Rectal smooth muscle tissue (tissue), 1 donor: Measurements from ENCODE around the gene CRYL1.
"Not testable (repeated sequence)": the region's sequence is repeated elsewhere in the genome, so short reads cannot be mapped to it uniquely, and the experiment has no call there.

Source experiments
- H3K27ac ChIP-seq: one replicate; pipeline ENCODE4 v1.7.0; 2013; ENCODE audit warnings: low read depth, low read length, inconsistent platforms
- H3K27me3 ChIP-seq: one replicate; pipeline ENCODE4 v1.7.0; 2013; ENCODE audit warnings: low read length; ENCODE audit not compliant: control insufficient read depth, insufficient read depth
- H3K36me3 ChIP-seq: one replicate; pipeline ENCODE4 v1.7.0; 2013; ENCODE audit warnings: low read length; ENCODE audit not compliant: control insufficient read depth, insufficient read depth
- H3K4me1 ChIP-seq: one replicate; pipeline ENCODE4 v1.7.0; 2013; ENCODE audit warnings: low read length; ENCODE audit not compliant: control insufficient read depth, insufficient read depth
- H3K4me3 ChIP-seq: one replicate; pipeline ENCODE4 v1.7.0; 2013; ENCODE audit warnings: low read length
- H3K9ac ChIP-seq: one replicate; pipeline ENCODE4 v1.7.0; 2013; ENCODE audit warnings: low read length

The CRYL1 gene

DNA sequence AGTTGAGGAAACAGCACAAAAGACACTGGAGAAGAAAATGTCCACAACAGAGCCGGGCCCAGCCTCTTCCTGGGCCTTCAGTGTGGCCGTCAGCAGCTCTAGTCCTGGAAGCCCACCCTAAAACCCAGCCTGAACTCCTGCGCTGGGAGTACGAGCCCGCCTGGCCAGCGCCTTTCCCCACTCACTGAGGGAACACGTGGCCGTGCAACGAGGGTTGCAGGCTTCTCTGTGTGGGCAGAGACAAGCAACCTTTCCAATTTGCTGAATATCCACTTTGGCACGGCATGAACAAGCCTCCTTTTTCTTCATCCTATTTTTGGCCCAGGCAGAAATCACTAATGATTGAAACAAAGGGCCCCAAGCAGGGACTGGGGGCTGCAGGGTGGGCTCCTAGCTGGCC lies 89.2 kb downstream of the CRYL1 start:
- H3K4me3 ChIP-seq: no peak overlapping the region
- H3K4me1 ChIP-seq: no peaks in the 10 kb centered on the region
- H3K27me3 ChIP-seq: no peaks in the 10 kb centered on the region
- no peak overlapping the region for H3K9ac ChIP-seq
- H3K27ac ChIP-seq: no peak overlapping the region
- H3K36me3 ChIP-seq: no peaks in the 10 kb centered on the region

DNA sequence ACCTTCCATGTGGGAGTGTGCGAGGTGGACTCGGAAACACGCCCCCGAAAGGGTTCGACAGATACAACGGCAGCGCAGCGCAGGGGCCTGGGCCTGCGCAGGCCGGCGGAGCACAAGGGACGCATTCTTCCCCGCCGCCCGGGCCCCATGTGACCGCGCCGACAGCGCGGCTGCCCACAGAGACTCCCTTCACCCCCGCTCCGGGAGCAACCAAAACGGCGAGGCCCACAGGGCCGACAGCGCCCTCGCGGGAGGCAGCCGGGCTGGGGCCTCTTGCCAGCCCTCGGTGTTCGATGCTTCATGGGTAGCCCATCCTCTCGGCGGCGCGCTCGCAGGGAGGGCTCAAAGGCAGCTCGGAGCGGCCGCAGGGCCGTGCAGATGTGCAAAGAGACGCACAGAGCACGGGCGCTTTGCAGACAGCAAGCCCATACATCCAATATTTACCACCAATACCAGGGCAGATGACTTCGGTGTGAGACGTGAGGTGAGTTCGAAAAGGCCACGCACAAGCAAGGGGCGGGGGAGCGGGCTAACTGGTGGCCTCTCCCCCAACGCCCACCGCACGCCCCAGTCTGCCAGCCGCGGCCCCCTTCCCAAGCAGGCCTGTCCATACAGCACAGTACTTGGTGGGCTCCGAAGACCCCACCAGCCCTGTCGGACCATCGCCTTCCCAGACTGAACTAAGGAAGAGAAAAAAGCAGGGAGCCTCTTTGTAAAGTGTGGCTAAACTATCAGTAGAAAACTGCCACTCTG lies 89.9 kb downstream of the CRYL1 start:
- H3K27ac ChIP-seq: no peak overlapping the region
- no peak overlapping the region for H3K9ac ChIP-seq

DNA sequence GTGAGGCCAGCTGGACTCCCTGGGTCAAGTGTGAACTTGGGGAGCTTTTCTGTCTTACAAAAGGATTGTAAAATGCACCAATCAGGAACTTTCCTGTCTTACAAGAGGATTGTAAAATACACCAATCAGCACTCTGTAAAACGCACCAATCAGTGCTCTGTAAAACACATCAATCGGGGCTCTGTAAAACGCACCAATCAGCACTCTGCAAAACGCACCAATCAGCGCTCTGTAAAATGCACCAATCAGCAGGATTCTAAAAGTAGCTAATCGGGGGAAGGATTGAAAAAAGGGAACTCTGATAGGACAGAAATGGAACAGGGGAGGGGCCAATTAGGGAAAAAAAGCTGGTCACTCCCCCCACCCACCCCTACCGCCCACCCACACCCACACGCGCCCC lies 91.4 kb downstream of the CRYL1 start:
- not testable (repeated sequence) for H3K9ac ChIP-seq, H3K36me3 ChIP-seq, H3K27ac ChIP-seq, H3K27me3 ChIP-seq, H3K4me1 ChIP-seq, H3K4me3 ChIP-seq

More for the DNA sequence above, 89.9 kb downstream of the CRYL1 start:
- Histone ChIP-seq H3K4me1 (no peaks in the 10 kb centered on the region), H3K27me3 (no peaks in the 10 kb centered on the region), H3K36me3 (no peaks in the 10 kb centered on the region), H3K4me3 (no peak overlapping the region)

- H3K4me1 ChIP-seq: no peaks in the 10 kb centered on the region
- no peaks in the 10 kb centered on the region for H3K27me3 ChIP-seq
- H3K36me3 ChIP-seq: peaks cover 5% of the 10 kb centered on the region
- no peak overlapping the region for H3K9ac ChIP-seq
- H3K4me3 ChIP-seq: no peak overlapping the region
- H3K27ac ChIP-seq: no peak overlapping the region
Observed at GRCh38 chr13:20431687-20432384, 93.8 kb downstream of the CRYL1 start.

- Histone ChIP-seq H3K36me3 (peaks cover 5% of the 10 kb centered on the region), H3K4me1 (no peaks in the 10 kb centered on the region), H3K9ac (no peak overlapping the region), H3K27me3 (no peaks in the 10 kb centered on the region), H3K4me3 (no peak overlapping the region), H3K27ac (no peak overlapping the region)
Observed at GRCh38 chr13:20431080-20431479, 94.6 kb downstream of the CRYL1 start.

DNA sequence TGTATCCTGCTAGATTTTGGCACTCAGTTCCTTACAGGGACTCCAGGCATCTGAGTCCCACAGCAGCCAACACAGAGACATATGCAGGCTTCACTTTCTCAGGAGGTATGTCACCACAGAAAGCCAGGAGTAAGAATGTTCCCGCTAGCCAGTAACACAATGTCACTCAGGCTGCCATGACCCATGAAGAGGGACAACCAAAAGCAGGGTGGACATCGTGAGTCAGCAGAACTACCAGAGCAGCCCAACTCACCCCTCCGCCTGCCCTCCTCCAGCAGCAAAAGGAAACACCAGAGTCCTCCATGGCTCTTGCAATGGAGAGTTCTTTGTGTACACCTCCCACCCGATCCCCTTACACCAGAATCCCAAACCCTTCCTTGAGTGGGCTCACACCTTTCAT lies 95.4 kb downstream of the CRYL1 start:
- Histone ChIP-seq H3K4me3 (no peak overlapping the region), H3K27ac (no peak overlapping the region), H3K4me1 (no peaks in the 10 kb centered on the region), H3K9ac (no peak overlapping the region), H3K27me3 (no peaks in the 10 kb centered on the region), H3K36me3 (peaks cover 5% of the 10 kb centered on the region)

- H3K4me1 ChIP-seq: no peaks in the 10 kb centered on the region
- H3K27ac ChIP-seq: no peak overlapping the region
- no peak overlapping the region for H3K9ac ChIP-seq
- no peaks in the 10 kb centered on the region for H3K27me3 ChIP-seq
- H3K36me3 ChIP-seq: peaks cover 5% of the 10 kb centered on the region
- H3K4me3 ChIP-seq: no peak overlapping the region
Observed at GRCh38 chr13:20429682-20430081, 96.0 kb downstream of the CRYL1 start.

DNA sequence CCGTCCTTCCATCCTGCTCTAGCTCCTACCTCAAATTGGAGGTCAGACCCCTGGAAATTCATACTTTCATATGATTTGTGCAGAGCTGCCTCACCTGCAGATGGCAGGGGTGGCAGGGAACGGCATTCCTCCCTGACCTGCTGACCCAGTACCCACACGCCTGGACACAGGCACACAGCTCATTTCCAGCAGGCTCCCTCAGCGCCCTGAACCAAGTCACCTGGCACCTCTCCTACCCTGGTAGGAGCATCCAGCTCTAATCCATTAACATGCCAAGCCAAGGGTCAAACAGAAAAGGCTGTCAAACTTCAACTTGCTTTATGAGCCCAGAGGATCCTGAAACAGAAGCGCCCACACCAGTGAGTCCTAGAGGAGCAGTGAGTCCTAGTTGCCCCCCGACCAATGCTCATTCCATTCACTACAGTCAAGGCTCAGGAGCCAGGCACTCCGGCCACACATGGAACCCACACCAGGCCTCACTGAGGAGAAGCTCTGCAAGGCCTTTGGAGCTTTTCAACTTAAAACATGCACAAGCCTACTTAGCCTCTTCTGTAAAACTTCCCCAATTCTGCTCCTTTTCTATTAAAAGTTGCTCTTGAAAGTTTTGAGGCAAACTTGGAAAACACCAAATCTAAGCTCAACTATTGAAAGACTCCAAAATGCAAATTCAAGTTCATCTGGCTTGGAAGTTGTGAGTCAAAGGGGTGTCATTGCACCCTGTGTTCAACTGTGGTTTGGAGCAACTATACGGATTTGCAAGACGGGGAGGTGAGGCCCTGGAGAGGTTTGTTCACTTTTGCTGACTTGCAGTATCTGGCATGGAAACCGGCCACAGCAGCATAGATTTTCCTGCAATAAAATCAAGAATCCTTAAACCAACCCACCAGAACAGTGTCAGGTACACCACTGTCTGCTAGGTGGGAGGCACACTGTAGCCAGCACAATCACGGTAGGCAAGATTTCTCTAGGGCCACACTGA lies 96.7 kb downstream of the CRYL1 start:
- peaks cover 7% of the 10 kb centered on the region for H3K36me3 ChIP-seq
- H3K27me3 ChIP-seq: no peaks in the 10 kb centered on the region
- H3K9ac ChIP-seq: no peak overlapping the region
- H3K27ac ChIP-seq: no peak overlapping the region
- H3K4me1 ChIP-seq: no peaks in the 10 kb centered on the region
- no peak overlapping the region for H3K4me3 ChIP-seq

GRCh38 chr13:20426766-20427448 lies 98.8 kb downstream of the CRYL1 start:
- Histone ChIP-seq H3K4me3 (no peak overlapping the region), H3K9ac (no peak overlapping the region), H3K27ac (no peak overlapping the region), H3K36me3 (peaks cover 7% of the 10 kb centered on the region), H3K27me3 (no peaks in the 10 kb centered on the region), H3K4me1 (no peaks in the 10 kb centered on the region)

GRCh38 chr13:20425819-20426219 lies 99.8 kb downstream of the CRYL1 start:
- no peak overlapping the region for H3K9ac ChIP-seq
- no peaks in the 10 kb centered on the region for H3K4me1 ChIP-seq
- peaks cover 7% of the 10 kb centered on the region for H3K36me3 ChIP-seq
- no peak overlapping the region for H3K4me3 ChIP-seq
- no peaks in the 10 kb centered on the region for H3K27me3 ChIP-seq
- no peak overlapping the region for H3K27ac ChIP-seq

DNA sequence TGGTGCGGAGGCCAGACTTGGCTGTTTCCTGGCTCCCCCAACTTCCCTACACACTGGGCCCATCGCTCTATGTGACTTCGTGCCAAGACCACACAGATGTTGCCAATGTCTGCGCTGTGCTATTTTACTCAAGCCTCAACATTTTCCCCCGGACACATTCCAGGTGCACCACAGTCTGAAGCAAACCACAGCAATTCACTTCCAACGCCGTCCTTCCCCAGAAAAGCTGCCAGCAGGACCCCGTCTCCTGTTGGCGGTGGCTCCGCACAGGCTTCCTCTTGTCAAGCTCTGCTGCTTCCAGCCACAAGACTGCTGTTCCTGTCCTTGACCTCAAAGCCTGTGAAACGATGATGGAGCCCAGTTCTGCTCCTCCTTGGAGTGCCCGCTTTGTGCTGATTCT lies 100.7 kb downstream of the CRYL1 start:
- Histone ChIP-seq H3K36me3 (peaks cover 3% of the 10 kb centered on the region), H3K4me1 (no peaks in the 10 kb centered on the region), H3K9ac (no peak overlapping the region), H3K4me3 (no peak overlapping the region), H3K27me3 (no peaks in the 10 kb centered on the region), H3K27ac (no peak overlapping the region)

- no peaks in the 10 kb centered on the region for H3K27me3 ChIP-seq
- H3K9ac ChIP-seq: no peak overlapping the region
- H3K27ac ChIP-seq: no peak overlapping the region
- peaks cover 3% of the 10 kb centered on the region for H3K36me3 ChIP-seq
- no peak overlapping the region for H3K4me3 ChIP-seq
- H3K4me1 ChIP-seq: no peaks in the 10 kb centered on the region
Observed at GRCh38 chr13:20424559-20424852, 101.2 kb downstream of the CRYL1 start.
